Ectodermal cell (in vitro differentiated cells): ENCODE data around the gene SH3PXD2A.

Source experiments
- H3K27ac ChIP-seq: 2 replicates; pipeline ENCODE4 v1.7.0; 2013; ENCODE audit warnings: mild to moderate bottlenecking, low read depth, low read length; ENCODE audit not compliant: insufficient read depth, poor library complexity, severe bottlenecking
- H3K27me3 ChIP-seq: 2 replicates; pipeline ENCODE4 v1.7.0; 2013; ENCODE audit warnings: mild to moderate bottlenecking, low read length; ENCODE audit not compliant: insufficient read depth, control insufficient read depth, poor library complexity, severe bottlenecking
- H3K36me3 ChIP-seq: one replicate; pipeline ENCODE4 v1.7.0; 2013; ENCODE audit warnings: low read length; ENCODE audit not compliant: control insufficient read depth, insufficient read depth
- H3K4me1 ChIP-seq: one replicate; pipeline ENCODE4 v1.7.0; 2013; ENCODE audit warnings: low read length; ENCODE audit not compliant: control insufficient read depth, insufficient read depth
- H3K4me3 ChIP-seq: 2 replicates; pipeline ENCODE4 v1.7.0; 2013; ENCODE audit warnings: low read depth, low read length, control low read depth; ENCODE audit not compliant: insufficient read depth
- H3K9me3 ChIP-seq: 2 replicates; pipeline ENCODE4 v1.7.0; 2013; ENCODE audit warnings: mild to moderate bottlenecking, low read length, moderate library complexity; ENCODE audit not compliant: control insufficient read depth
- WGBS, 2 experiments: methylation state at CpG; one replicate each; pipeline ENCODE4 v1.1.7; 2013; ENCODE audit warnings: missing lambda C conversion rate in 2 of 2; 5-methylcytosine and 5-hydroxymethylcytosine counted together

Gene SH3PXD2A

DNA sequence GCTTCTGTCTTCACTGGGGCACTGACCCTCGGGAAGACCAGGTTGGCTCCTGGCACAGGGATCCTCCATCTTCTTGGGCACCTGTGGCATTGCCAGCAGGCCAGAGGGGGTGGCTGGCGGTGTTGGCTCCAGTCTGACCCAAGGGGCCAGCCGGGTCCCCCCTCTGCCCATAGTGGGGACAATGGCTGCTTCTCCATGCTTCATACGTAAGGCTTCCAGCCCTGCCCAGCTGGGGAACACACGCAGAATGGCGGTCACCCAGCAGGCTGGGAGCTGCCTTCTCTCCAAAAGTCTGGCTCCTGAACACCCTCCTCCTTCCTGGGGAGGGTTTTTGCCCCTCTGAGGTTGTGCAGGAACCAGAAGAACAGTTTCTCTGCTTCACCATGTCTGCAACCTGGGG, 255.1 kb downstream of the SH3PXD2A start:
- Histone ChIP-seq H3K36me3 (no peaks in the 10 kb centered on the region), H3K27ac (no peak overlapping the region), H3K4me3 (no peak overlapping the region), H3K9me3 (no peaks in the 10 kb centered on the region), H3K4me1 (no peaks in the 10 kb centered on the region), H3K27me3 (no peaks in the 10 kb centered on the region)
- WGBS, 2 experiments = 89 to 93% methylated on average over 6 of the region's 6 CpGs

DNA sequence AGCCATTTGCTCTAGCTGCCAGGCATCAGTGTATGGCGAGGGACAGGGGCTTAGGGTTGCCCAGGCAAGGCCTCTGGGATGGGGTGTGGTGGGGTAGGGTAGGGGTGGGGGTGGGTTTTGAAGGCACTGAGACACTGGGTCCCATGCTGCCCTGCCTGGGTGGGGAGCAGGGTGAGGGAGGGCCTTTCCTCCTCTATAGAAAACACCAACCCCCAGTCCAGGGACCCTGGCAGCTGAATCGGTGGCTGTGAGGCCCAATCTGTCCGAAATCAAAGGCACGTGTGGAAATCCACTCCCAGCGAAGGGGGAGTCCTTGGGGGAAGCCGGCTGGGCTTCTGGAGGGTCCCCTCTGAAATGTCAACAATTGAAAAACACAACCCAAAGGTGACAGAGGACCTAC, 255.5 kb downstream of the SH3PXD2A start:
- 88 to 95% methylated on average over 6 of the region's 6 CpGs for WGBS, 2 experiments
- H3K36me3 ChIP-seq = no peaks in the 10 kb centered on the region
- H3K27ac ChIP-seq = no peak overlapping the region
- H3K9me3 ChIP-seq = no peaks in the 10 kb centered on the region
- H3K4me1 ChIP-seq = no peaks in the 10 kb centered on the region
- no peak overlapping the region for H3K4me3 ChIP-seq
- no peaks in the 10 kb centered on the region for H3K27me3 ChIP-seq

GRCh38 chr10:103599211-103599610, 256.2 kb downstream of the SH3PXD2A start:
- no peaks in the 10 kb centered on the region for H3K4me1 ChIP-seq
- WGBS, 2 experiments = 66 to 79% methylated on average over 3 of the region's 3 CpGs
- H3K27ac ChIP-seq = no peak overlapping the region
- no peaks in the 10 kb centered on the region for H3K36me3 ChIP-seq
- no peaks in the 10 kb centered on the region for H3K27me3 ChIP-seq
- H3K9me3 ChIP-seq = no peaks in the 10 kb centered on the region
- H3K4me3 ChIP-seq = no peak overlapping the region

GRCh38 chr10:103598654-103599115, 256.7 kb downstream of the SH3PXD2A start:
- Histone ChIP-seq H3K4me1 (no peaks in the 10 kb centered on the region), H3K4me3 (no peak overlapping the region), H3K27me3 (no peaks in the 10 kb centered on the region), H3K9me3 (no peaks in the 10 kb centered on the region), H3K36me3 (no peaks in the 10 kb centered on the region), H3K27ac (no peak overlapping the region)
- 18 to 19% methylated on average over 7 of the region's 7 CpGs for WGBS, 2 experiments

- Histone ChIP-seq H3K4me1 (no peaks in the 10 kb centered on the region), H3K9me3 (no peaks in the 10 kb centered on the region), H3K27me3 (no peaks in the 10 kb centered on the region), H3K4me3 (no peak overlapping the region), H3K27ac (no peak overlapping the region), H3K36me3 (no peaks in the 10 kb centered on the region)
- WGBS, 2 experiments = 77% methylated on average over 6 of the region's 6 CpGs
These were observed 258.4 kb downstream of the SH3PXD2A start for GRCh38 chr10:103597003-103597402.

- H3K36me3 ChIP-seq = no peaks in the 10 kb centered on the region
- no peak overlapping the region for H3K4me3 ChIP-seq
- H3K27ac ChIP-seq = no peak overlapping the region
- H3K9me3 ChIP-seq = no peaks in the 10 kb centered on the region
- no peaks in the 10 kb centered on the region for H3K4me1 ChIP-seq
- 89 to 95% methylated on average over 4 of the region's 4 CpGs for WGBS, 2 experiments
- no peaks in the 10 kb centered on the region for H3K27me3 ChIP-seq
These were observed 259.2 kb downstream of the SH3PXD2A start for GRCh38 chr10:103595933-103596726.

- 76 to 77% methylated on average over 3 of the region's 3 CpGs for WGBS, 2 experiments
These were observed 262.3 kb downstream of the SH3PXD2A start for GRCh38 chr10:103593022-103593570.

GRCh38 chr10:103592186-103593021, 263.0 kb downstream of the SH3PXD2A start:
- H3K9me3 ChIP-seq = no peaks in the 10 kb centered on the region
- H3K4me3 ChIP-seq = no peak overlapping the region
- H3K36me3 ChIP-seq = no peaks in the 10 kb centered on the region
- no peaks in the 10 kb centered on the region for H3K4me1 ChIP-seq
- WGBS, 2 experiments = 69 to 71% methylated on average over 15 of the region's 15 CpGs
- no peak overlapping the region for H3K27ac ChIP-seq
- H3K27me3 ChIP-seq = no peaks in the 10 kb centered on the region

More at GRCh38 chr10:103593022-103593570, 262.3 kb downstream of the SH3PXD2A start:
- no peak overlapping the region for H3K27ac ChIP-seq
- no peak overlapping the region for H3K4me3 ChIP-seq
- no peaks in the 10 kb centered on the region for H3K36me3 ChIP-seq
- H3K9me3 ChIP-seq = no peaks in the 10 kb centered on the region
- H3K4me1 ChIP-seq = no peaks in the 10 kb centered on the region
- H3K27me3 ChIP-seq = no peaks in the 10 kb centered on the region

DNA sequence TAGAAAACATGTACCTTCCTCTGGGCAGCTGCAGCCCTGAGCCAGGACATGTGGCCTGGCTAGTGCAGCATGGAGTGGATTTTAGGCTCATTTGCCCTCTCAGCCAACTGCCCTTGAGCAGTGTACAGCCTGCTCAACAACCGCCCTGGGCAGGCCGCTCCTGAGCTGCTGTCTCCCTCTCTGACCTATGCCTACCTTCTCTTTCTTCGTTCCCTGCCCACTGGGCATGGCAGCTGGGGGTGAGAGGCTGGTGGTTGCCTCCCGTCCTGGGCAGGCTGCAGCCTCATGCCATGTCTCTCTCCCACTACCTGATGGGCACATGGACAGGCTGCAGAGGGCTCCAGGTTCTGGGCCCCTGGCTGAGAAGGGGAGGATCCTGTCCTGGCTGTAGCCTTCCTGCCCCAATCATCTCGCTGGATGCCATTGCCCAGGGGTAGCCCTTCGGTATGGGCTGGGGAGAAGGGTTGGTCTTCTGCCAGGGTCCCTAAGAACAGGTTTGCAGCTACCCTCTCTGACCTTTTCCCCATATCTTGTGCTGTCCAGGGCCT, 264.6 kb downstream of the SH3PXD2A start:
- Histone ChIP-seq H3K27me3 (no peaks in the 10 kb centered on the region), H3K4me1 (no peaks in the 10 kb centered on the region), H3K36me3 (no peaks in the 10 kb centered on the region), H3K9me3 (no peaks in the 10 kb centered on the region), H3K27ac (no peak overlapping the region), H3K4me3 (no peak overlapping the region)
- 91 to 95% methylated on average over 6 of the region's 6 CpGs for WGBS, 2 experiments

DNA sequence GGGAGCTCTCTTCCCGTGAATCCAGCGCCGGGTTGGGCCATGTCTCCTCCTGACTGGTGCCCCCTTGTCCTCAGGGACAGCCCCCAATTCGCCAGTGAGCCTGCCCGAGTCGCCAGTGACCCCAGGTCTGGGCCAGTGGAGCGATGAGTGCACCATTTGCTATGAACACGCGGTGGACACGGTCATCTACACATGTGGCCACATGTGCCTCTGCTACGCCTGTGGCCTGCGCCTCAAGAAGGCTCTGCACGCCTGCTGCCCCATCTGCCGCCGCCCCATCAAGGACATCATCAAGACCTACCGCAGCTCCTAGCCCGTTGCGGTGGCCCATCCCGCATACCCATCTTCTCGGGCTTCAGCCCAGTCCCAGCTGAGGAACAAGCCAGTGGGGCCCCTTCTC, 265.3 kb downstream of the SH3PXD2A start:
- WGBS, 2 experiments = 96% methylated on average over 20 of the region's 20 CpGs
- Histone ChIP-seq H3K9me3 (no peaks in the 10 kb centered on the region), H3K27ac (no peak overlapping the region), H3K4me3 (no peak overlapping the region), H3K4me1 (no peaks in the 10 kb centered on the region), H3K36me3 (no peaks in the 10 kb centered on the region), H3K27me3 (peaks cover 2% of the 10 kb centered on the region)
